Measurements from ENCODE around the gene LIF.
A peak's percentile ranks its signal among the peaks of the same experiment; 100 is the strongest.

LIF gene

DNA sequence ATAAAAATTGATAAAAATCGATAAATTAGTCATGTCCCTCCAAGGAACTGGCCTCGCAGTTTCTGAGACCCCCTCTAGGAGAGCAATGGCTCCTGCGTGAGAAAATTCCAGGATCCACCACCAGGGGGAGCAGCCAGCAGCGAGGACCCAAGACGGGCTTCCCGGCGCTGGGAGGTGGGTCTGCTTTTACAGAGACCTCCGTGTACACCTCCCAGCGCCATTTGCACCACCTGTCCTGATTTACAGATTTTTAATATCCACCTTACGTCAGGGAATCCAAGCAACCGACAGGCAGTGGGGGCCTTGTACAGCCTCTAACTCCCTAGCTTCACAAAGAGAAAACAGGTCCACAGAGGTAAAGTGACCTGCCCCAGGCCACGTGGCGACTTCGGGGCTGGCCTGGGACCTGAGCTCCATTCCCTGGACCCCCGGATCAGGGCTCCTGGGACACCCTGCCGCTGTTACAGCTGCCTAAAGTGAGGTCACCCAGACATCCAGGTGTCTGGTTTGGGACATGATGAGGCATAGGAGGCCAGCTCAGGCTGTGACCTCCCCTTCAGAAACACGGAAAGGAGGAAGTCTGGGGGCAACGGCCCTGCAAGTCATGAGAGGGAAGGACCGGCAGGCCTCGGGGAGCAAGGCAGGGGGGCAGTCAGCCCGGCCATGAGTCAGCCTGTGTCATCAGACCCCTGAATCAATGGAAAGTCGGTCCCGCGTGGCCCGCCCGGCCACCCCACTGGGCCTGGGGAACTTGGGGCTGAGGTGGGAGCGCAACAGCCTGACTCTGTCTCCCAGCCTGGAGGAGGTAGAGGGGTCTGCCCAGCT, 16.6 kb upstream of the LIF start:
- peak; percentile 93 for DNase-seq

GRCh38 chr22:30262112-30262511, 15.6 kb upstream of the LIF start:
- no peak for DNase-seq

GRCh38 chr22:30261134-30261533, 14.6 kb upstream of the LIF start:
- no peak for DNase-seq

GRCh38 chr22:30260682-30261081, 14.1 kb upstream of the LIF start:
- DNase-seq, result no peak

DNA sequence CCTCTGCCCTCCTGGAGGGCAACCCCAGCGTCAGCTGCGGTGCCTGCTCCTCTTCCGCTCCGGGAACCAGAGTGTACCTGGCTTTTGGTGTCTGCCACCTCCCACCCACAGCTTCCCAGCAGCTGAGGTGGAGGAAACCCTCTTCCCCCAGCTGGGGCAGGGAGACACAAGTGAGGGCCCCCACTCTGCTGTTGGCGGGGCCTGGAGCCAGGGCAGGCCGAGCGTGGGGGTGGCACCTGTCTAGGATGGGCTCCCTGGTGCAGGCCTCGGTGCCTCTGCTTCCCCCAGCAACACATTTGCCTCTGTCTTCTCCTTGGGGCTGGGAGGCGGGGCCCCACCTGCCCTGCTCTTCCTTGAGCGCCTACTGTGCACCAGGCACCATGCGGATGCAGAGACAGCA, 13.7 kb upstream of the LIF start:
- DNase-seq, result no peak

DNA sequence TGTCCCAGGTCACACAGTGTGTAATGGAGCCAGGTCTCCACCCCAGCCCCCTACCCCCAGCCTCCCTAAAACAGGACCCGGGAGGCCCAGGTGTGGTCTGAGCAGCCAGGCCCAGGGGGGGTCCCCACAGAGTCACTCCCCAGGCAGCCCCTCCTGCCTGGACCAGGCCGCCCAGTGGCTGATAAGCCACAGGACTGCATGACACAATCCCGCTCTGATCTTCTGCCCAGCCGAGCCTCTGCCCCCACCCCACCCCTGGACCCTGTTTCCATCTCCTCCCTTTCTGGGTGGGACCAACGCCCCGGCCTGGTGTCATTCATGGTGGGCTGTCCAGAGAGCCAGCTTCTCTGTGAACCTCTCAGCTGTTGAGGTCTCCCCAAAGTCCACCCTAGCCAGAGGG, 7.8 kb upstream of the LIF start:
- DNase-seq, result no peak

DNA sequence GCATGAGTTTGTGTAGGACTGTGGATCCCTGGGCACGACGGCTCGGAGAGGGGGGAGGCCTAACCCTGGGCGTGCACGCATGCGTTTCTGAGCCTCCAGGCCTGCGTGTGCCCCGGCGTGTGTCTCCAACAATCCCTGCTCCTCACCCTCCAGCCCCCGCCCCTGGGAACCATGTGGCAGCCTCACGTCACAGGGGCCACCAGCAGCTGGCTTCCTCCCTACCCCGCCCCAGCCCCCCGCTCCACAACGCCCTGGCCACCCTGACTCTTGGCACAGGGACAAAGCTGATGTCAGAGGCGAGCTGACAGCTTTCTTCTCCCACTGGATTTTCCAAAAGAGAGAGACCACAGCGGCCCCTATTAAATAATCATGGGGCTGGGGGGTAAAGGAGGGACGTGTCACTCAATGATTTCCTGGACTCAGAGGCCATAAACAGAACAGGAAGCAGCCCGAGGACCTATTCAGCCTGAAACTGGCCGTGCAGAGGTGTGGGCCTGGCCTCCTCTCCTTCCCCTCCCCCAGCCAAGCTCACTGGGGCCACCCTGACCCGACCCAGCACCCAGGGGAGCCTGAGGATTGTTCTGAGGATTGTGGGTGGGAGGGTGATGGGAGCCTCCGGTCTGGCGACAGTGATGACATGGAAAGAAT, 6.8 kb upstream of the LIF start:
- no peak for DNase-seq

- DNase-seq, result no peak
These were observed 6.0 kb upstream of the LIF start for GRCh38 chr22:30252411-30253204.

- DNase-seq, result no peak
These were observed 5.2 kb upstream of the LIF start for GRCh38 chr22:30251711-30252110.

GRCh38 chr22:30250661-30251267, 4.2 kb upstream of the LIF start:
- DNase-seq, result no peak

DNA sequence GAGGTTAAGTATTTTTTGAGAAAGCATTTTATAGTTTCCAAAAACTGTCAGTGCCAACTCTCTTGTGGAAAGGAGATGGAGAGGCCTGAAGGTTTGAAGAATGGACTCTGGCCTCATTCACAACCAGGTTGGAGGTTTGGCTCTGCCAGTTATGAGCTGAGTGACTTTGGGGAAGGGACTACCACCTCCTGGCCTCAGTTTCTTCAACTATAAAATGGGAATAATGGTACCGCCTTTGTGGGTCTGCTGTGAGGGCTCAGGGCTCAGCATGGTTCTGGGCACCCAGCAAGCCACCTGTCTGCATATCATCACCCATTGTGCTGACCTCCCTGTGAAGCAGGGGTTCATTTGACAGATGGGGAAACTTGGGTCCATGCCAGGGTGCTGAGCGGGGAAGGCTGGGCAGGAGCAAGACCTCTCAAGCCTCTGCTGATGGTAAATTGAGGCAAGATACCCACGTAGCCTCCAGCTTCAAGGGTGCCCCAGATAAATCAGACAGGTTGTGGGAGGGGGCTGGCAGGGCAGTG, 3.5 kb upstream of the LIF start:
- DNase-seq, result no peak

GRCh38 chr22:30249049-30250038, 2.8 kb upstream of the LIF start:
- no peak for DNase-seq

DNA sequence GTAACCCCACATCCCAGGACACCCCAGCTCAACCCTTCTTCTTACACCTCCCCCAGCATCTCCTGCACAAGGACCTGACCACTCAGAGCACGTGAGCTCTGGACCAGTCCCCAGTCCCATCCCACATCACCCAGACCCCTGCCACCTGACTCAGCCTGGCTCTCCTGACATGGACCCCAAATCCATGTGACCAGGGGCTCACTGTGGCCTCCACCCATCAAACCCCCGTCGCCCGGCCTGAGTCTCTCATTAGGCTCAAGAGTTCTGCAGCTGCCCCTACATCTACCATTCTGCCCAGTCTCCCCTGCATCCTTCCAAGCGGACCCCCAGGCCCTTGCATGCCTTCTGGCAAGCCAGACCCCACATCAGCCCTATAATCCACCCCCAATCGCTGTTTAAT, 1.9 kb upstream of the LIF start:
- DNase-seq, result no peak

- no peak for DNase-seq
These were observed 1.4 kb upstream of the LIF start for GRCh38 chr22:30247974-30248373.

- no peak for DNase-seq
These were observed 1.0 kb upstream of the LIF start for GRCh38 chr22:30247561-30247960.

DNA sequence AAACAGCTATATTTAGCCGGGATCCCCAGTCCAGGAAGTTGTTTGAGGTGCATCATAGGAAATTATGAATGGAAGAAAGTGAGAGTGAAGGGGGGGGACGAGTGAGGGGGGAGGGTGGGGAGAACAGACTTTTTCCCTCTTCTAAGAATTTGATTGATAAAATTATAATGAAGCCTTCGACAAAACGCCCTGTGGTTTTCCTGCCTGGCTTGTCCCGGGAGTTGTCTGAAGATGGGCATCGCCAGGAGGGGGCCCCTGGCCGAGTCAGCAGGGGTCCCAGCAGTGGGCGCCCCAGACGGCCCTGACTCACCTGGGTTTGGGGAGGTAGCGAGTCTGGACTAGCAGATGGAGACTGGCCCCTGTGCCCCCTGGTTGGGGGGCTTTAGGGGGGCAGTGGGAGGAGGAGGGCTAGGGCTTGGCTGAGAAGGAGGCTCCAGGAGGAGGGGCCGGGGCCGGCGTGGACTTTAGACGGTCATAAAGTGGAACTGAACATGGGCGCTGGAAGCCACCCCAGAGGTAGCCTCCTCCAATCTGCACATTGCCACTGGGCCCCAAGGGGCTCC, 336 bp upstream of the LIF start:
- no peak for DNase-seq

GRCh38 chr22:30245181-30245984, 1.2 kb downstream of the LIF start:
- DNase-seq, result no peak

DNA sequence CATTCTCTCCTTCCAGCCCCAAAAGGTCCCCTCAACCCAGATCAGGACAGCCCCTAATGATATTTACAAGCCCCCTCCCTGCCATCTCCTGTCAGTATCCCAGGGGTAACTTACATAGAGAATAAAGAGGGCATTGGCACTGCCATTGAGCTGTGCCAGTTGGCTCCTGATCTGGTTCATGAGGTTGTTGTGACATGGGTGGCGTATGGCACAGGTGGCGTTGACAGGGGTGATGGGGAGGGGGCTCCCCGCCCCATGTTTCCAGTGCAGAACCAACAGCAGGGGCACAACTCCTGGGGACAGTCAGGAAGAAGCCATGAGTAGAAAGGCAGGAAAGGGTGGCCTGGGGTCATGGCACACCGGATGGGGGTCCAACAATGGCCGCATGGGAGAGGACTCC, 1.9 kb downstream of the LIF start:
- DNase-seq, result no peak

DNA sequence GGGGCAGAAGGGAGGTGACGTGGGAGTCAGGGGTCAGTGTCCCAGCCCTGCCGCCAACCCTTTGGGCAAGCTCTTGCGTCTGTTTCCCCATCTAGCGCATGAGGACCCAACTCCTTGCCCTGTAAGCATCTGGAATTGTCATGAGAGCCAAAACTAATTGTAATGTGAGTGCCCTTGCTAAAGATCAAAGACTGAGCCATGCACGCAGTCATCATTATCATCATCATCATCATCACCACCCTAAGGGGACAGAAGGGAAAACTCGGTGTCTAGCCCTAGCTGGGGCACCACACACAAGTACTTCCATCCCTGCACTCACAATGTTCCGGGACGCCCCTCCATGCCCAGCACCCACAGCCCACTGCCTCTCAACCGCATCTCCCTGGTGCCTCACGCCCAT, 2.5 kb downstream of the LIF start:
- DNase-seq, result no peak

- no peak for DNase-seq
These were observed 2.9 kb downstream of the LIF start for GRCh38 chr22:30243661-30244060.
